Testis (tissue), 2 donors: ENCODE data around the gene C1D.

Experiments used
- POLR2A ChIP-seq: fragments of 450-650 bp; IDR thresholded peaks from one replicate; pipeline ENCODE4 v1.6.1; 2017; ENCODE audit warnings: antibody characterized with exemption, mild to moderate bottlenecking, moderate library complexity
- TF ChIP-seq, protein P1 (sequence below), 3 experiments: fragments of 450-650 bp in 2 of 3; fragments of 200-600 bp in 1 of 3; sonication (generic) in 1 of 3; IDR thresholded peaks; one replicate each; pipeline ENCODE4 v1.5.1; 2016 to 2019; ENCODE audit warnings: antibody characterized with exemption in 3 of 3, mild to moderate bottlenecking in 2 of 3, moderate library complexity in 1 of 3

DNA sequence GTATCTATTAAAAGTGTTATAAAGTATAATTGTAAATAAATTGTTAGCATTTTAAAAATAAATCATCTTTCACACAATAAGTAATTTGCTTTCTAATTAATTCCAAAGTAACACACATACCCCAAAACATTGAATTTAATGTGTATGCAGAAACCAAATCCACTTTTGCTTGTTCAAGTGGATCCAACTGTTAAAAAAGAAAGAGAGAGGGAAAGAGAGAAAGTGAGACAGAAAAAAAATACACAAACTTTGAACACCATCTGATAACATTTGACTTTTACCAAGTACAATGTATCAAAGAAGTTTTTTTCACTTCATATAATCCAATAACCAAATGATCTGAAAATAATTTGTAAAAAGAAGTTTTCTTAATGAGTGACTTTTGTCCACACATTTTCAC lies 16.6 kb downstream of the C1D start:
- TF ChIP-seq, protein P1, sequence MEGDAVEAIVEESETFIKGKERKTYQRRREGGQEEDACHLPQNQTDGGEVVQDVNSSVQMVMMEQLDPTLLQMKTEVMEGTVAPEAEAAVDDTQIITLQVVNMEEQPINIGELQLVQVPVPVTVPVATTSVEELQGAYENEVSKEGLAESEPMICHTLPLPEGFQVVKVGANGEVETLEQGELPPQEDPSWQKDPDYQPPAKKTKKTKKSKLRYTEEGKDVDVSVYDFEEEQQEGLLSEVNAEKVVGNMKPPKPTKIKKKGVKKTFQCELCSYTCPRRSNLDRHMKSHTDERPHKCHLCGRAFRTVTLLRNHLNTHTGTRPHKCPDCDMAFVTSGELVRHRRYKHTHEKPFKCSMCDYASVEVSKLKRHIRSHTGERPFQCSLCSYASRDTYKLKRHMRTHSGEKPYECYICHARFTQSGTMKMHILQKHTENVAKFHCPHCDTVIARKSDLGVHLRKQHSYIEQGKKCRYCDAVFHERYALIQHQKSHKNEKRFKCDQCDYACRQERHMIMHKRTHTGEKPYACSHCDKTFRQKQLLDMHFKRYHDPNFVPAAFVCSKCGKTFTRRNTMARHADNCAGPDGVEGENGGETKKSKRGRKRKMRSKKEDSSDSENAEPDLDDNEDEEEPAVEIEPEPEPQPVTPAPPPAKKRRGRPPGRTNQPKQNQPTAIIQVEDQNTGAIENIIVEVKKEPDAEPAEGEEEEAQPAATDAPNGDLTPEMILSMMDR (IDR thresholded peaks at IDR 0.05) = no peak
- no peak for TF ChIP-seq POLR2A
